NCI-H82 (cell line): ENCODE results near the gene KRTAP5-10.
A peak's percentile ranks its signal among the peaks of the same experiment; 100 is the strongest.
"Not testable (repeated sequence)": the region's sequence is repeated elsewhere in the genome, so short reads cannot be mapped to it uniquely, and the experiment has no call there.

ENCODE experiments used
- DNase-seq: peaks from one replicate; lab custom pipeline; 2025; lab: John Stamatoyannopoulos, UW

The KRTAP5-10 gene

GRCh38 chr11:71572811-71573210 is 7.4 kb downstream of the KRTAP5-10 start:
- DNase-seq: no peak

DNA sequence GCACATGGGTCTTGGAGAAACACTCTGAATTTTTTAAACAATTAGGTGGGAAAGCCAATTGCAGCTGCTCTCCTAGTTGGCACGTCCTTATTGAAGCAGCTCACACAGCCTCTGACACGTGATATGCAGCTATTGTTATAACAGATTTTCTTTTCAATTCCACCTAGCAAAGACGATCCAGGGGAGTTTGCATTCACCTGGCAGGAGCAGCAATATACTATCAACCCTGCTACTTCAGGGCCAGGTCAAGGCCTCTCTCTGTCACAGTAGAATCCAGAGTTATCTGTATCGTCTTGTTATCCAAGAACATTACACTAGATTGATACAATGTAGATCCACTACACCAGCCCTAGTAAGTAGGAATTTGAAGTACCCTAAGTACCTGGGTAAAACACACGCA is 9.1 kb downstream of the KRTAP5-10 start:
- no peak for DNase-seq

GRCh38 chr11:71575723-71576424 is 10.5 kb downstream of the KRTAP5-10 start:
- no peak for DNase-seq

- DNase-seq: not testable (repeated sequence)
Observed at GRCh38 chr11:71576688-71577465, 11.5 kb downstream of the KRTAP5-10 start.

- DNase-seq: no peak
Observed at GRCh38 chr11:71577469-71578004, 12.2 kb downstream of the KRTAP5-10 start.

DNA sequence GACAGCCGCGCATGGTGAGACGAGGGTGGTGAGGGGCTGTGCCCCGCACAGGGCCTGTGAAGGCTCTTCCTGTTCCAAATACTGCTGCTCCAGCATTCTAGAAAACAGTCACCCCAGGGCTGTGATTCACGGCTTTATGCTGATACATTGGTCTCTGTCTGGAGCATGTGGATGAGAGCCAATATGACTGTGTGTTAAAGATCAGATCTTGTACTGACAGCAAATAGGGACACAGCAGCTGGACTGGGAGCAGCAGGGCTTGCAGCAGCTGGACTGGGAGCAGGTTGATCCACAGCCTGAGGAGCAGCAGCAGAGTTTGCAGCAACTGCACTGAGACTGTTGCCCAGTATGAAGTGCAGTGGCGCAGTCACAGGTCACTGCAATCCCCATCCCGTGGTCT is 14.2 kb downstream of the KRTAP5-10 start:
- DNase-seq: not testable (repeated sequence)

- peak; percentile 65 for DNase-seq
Observed at GRCh38 chr11:71580057-71581003, 15.0 kb downstream of the KRTAP5-10 start.

DNA sequence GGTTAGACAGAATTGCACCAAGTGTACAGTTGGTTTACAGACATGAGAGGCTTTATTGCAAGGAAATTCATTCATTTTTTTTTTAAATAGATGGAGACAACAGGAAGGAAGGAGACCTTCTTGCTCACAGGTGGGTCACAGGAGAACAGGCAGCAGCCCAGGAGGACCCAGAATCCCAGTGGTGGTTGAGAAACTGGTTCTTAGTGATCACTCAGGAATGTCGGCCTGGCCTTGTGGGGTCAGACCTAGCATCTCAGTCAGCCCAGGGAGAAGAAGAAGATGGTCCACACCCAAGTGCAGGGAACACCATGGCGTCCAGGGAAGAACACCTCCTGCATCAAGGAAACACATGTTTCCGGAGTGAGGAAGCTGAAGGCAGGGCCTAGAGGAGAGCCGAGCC is 16.5 kb downstream of the KRTAP5-10 start:
- DNase-seq: no peak

- DNase-seq: no peak
Observed at GRCh38 chr11:71582309-71582895, 17.0 kb downstream of the KRTAP5-10 start, which contains the start of gene KRTAP5-11. TSS of gene KRTAP5-11 (minus strand) at chr11:71582875. CDS start at chr11:71582837, 38 bp downstream.

- DNase-seq: not testable (repeated sequence)
Observed at GRCh38 chr11:71582969-71583368, 17.6 kb downstream of the KRTAP5-10 start.

DNA sequence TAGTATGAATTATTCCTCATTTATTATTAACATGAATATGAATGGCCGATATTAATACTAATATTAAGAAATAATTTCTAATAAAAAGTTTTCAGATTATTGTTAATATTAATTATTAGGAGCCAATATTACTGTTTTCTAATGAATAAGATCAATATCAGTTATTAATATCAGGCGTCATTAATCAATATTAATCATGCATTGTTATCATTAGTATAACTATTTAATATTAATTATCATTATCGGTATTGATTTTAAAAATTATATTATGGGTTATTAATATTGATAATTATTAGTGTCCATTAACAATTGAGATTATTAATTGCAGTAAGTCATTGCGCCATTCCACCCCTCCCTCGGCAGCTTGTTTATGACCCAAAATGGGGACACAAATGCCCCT is 20.3 kb downstream of the KRTAP5-10 start:
- not testable (repeated sequence) for DNase-seq

GRCh38 chr11:71588314-71588713 is 23.0 kb downstream of the KRTAP5-10 start:
- not testable (repeated sequence) for DNase-seq

- DNase-seq: not testable (repeated sequence)
Observed at GRCh38 chr11:71588822-71589545, 23.6 kb downstream of the KRTAP5-10 start.

DNA sequence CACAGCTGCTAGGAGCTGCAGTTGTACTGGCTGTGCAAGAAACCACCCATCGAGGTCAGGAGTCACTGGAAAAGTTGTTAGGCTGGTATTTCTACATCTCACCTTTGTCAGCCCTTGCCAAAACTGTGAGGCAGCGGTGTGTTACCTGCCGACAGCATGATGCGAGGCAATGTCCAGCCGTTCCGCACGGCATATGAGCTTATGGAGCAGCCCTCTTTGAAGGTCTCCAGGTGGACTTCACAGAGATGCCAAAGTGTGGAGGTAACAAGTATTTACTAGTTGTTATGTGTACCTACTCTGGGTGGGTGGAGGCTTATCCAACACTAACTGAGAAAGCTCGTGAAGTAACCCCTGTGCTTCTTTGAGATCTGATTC is 24.2 kb downstream of the KRTAP5-10 start:
- not testable (repeated sequence) for DNase-seq

DNA sequence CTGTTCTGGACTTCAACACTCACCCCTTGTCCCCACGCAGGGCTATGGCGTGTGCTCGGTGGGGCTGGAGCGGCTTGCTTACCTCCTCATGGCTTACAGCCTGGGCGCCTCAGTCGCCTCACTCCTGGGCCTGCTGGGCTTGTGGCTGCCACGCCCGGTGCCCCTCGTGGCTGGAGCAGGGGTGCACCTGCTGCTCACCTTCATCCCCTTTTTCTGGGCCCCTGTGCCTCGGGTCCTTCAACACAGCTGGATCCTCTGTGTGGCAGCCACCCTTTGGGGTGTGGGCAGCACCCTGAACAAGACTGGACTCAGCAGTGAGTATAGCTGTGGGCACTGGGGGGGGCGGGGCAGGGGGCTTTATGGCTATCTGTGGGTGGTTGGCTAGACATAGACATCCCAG is 37.9 kb downstream of the KRTAP5-10 start:
- not testable (repeated sequence) for DNase-seq

DNA sequence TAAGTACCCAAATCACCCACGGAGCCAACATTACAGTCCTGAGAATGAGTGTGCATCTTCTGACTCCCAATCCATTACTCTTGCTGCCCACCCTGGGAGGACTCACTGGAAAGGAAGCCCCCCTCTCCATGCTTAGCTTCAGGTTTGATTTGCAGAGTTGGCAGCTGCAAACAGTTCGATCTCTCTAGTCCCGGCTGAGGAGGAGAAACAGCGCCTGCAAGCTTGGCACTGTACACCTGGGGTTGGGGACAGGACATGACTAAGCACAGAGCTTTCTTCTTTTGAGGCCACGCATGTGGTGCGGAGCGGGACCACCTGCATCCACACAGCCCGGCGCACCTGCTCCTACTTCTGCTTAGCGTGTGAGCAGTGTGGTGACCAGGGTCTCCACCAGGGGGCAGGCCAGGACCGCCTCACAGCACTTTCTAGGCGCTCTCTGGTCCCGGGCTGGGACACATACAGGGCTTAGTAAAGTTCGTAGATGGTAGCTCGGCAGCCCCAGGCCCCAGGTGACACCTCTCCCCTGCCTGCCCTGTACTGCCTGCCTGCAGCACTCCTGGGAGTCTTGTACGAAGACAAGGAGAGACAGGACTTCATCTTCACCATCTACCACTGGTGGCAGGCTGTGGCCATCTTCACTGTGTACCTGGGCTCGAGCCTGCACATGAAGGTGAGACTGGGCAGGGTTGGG is 39.6 kb downstream of the KRTAP5-10 start:
- DNase-seq: not testable (repeated sequence)

- not testable (repeated sequence) for DNase-seq
Observed at GRCh38 chr11:71606853-71607519, 41.6 kb downstream of the KRTAP5-10 start.

- DNase-seq: not testable (repeated sequence)
Observed at GRCh38 chr11:71607520-71608216, 42.3 kb downstream of the KRTAP5-10 start.

DNA sequence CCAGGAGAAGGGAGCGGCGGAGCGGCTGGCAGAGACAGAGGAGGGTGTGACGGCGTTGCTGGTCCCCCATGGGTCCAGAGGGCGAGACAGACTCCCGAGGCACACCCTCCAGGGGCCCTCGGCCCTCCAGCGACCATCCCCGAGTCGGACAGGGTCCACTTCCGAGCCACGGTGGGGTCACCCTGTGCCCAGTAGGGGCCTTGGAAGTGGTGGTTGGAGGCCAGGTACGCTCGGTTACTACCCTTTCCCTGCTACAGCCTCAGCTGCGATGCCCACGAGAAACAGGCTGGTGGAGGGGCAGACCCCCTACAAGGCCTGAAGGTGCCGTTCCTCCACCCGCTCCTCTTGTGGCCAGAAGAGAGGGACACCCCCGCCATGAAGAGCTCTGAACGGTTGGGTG is 42.9 kb downstream of the KRTAP5-10 start:
- not testable (repeated sequence) for DNase-seq
